ENCODE measurements around the gene ASB18.

GRCh38 chr2:236194786-236195185, 69.4 kb downstream of the ASB18 start:
- TF ChIP-seq GATA3 (IDR thresholded peaks at IDR 0.05; ENCODE audit: low read depth, low read length) (no peak), GATA2 (IDR thresholded peaks at IDR 0.05; ENCODE audit: low read depth, low read length) (no peak)

Measured in SH-SY5Y (cell line).